ENCODE measurements around the gene S100A10.

Gene S100A10

DNA sequence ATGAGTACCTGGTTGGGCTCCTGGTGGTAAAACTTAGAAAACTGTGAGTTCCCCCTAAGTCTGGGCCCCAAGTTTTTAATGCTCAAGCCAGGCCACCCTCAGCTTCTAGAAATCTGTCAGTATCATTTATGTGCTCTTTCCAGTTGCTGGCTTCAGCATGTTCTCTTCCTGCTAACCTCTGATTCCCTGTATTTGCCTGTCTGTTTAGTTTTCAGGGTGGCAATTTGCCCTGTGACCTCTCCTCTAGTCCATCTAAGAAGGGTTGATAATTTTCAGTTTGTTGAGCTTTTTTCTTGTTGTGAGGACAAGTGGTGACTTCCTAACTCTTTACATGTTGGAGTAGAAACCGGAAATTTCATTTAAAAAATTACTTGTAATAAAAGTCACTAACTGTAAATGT is 16.0 kb upstream of the S100A10 start:
- FAIRE-seq: no peak

DNA sequence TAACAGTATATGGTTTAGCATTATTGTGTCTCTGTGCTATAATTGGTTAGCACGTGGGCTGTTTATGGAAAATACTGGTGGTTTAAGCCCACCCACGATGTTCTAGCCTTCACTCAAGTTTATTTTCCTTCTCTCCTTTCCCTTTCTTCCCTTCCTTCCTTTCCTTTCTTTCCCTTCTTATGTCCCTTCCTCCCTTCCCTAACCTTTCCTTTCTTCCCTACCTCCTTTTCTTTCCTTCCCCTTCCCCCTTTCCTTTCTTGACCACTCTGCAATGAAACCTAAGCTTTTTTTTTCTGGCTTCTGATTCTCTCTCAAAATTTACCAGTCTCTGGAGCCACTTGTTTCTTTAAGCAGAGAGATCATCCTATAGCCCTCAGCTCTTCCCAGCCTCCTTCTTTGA is 13.4 kb upstream of the S100A10 start:
- FAIRE-seq: no peak

- no peak for FAIRE-seq
Observed at GRCh38 chr1:152005360-152005912, 11.8 kb upstream of the S100A10 start.

- no peak for FAIRE-seq
Observed at GRCh38 chr1:152003846-152004442, 10.3 kb upstream of the S100A10 start.

- FAIRE-seq: no peak
Observed at GRCh38 chr1:152002960-152003359, 9.3 kb upstream of the S100A10 start.

DNA sequence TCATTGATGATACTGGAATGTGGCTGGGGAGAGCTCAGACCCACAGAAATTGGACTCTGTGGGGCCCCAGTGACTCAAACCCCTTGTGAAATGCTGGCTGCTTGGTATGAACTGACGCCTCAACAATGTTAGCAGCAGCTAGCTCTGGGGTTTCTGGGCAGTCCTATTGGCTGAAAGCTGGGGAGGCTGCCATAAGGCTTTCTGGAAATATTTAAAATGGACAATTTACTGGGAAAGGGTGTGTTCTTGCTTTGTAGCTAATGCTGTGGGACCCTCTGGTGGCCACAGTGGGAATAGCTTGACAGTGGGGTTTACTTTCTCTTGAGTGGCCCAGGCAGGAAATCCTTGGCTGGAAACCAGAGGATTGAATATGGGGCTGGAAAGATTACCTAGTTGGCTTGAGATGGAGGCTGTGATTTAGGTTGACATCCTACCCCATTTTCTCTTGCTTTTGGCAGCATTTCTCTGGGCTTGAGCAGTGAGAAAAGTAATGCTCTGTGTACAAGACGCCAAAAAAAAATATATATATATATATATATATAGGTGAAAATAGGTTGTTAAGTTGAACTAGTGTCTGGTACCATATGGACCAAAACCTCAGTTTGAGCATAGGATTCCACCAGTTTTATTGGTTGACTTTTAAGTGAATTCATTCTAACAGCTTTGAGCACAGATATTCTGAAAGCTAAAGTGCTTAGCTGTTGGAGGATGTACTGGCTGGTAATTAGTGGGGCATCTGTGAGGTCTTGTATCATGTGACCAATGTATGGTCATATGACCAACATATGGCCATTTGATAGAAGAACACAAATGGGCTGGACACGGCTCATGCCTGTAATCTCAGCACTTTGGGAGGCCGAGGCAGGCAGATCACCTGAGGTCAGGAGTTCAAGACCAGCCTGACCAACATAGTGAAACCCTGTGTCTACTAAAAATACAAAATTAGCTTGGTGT is 8.2 kb upstream of the S100A10 start:
- no peak for FAIRE-seq

GRCh38 chr1:152000964-152001630 is 7.4 kb upstream of the S100A10 start:
- FAIRE-seq: no peak

DNA sequence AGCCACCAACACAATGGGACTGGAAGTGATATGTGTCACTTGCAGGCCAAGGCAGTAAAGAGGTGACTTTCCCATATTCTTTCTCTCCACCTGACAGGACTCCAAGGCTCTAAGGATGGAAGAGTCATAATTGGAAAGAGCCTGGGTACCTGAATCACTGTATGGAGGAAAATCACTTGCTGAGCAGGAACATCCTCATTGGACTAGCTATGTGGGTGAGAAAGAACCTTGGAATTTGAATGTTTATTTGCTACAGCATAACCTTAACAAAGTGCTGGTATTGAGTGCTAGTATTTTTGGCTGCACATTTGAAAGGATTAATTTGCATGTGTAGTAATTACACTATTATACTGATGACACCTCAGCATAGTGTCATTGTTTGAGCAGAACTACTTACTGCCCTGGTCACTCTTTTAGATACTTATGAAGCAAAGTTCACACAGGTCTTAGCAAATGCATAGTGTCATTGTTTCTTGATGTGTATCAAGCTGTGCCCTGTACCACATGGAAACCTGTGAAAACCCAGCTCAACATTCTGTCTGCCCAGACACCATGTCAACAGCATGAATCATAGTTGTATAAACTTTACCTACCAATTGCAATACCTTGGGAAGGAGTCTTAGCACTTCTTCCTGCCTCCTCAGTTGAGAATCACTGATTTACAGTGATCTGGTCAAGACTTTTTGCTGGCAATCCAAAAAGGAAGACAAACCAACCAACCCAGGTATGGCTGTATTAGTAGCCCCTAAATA is 5.1 kb upstream of the S100A10 start:
- FAIRE-seq: no peak

DNA sequence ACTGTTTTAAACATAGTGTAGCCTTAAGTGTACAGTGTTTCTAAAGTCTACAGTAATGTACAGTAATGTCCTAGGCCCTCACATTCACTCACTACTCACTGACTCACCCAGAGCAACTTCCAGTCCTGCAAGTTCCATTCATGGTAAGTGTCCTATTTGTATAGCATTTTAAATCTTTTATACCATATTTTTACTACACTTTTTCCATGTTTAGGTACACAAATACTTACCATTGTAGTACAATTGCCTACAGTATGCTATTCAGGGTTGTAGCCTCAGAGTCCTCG is 3.6 kb upstream of the S100A10 start:
- no peak for FAIRE-seq

GRCh38 chr1:151995774-151996173 is 2.1 kb upstream of the S100A10 start:
- FAIRE-seq: no peak

DNA sequence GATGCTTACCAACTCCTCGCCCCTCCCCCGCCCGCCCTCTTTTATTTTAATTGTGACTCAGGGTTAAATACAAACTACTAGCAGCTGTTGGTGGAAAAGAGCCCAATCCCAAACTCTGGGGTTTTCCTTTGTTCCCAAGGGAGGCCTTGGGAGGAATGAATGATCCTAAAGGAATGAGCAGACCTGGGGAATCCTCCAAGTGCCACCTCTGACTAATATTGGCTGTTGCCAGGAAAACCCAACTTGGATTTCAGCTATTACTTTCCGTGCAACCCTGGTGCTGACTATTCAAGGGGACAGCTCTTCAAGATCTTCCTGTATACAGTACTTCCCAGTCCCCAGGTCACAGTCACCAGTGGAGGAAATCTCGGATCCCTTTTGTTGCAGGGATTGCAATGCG is 1.3 kb upstream of the S100A10 start:
- FAIRE-seq: no peak

DNA sequence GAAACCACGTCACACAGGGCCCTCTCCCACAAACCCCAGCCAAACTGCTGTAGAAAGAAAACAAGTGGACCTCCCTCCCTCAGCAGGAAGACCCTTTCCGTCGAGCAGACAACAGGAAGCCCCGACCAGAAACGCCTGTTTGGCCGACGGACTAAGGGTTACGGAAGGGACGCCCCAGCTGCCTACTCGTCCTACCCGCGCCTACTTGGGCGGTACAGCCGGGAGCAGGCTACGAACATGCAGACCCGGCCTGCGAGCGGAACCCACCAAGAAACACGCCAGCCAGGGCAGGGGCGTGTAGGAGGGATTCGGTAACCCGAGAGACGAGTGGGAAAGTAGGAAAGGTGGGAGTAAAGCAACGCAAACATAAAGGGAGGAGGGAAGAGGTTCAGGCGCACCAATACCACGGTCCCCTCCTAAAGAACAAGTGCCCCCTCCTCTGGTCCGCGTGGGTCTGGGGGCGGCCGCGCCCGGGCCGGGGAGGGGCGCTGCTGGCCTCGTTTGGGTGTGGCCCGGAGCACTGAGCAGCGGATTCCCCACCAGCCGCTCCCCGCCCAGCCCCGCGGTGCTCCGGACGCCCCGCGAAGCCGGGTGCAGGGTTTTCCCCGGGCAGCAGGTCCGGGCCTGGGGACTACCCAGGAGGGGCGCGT is 450 bp downstream of the S100A10 start:
- no peak for FAIRE-seq

DNA sequence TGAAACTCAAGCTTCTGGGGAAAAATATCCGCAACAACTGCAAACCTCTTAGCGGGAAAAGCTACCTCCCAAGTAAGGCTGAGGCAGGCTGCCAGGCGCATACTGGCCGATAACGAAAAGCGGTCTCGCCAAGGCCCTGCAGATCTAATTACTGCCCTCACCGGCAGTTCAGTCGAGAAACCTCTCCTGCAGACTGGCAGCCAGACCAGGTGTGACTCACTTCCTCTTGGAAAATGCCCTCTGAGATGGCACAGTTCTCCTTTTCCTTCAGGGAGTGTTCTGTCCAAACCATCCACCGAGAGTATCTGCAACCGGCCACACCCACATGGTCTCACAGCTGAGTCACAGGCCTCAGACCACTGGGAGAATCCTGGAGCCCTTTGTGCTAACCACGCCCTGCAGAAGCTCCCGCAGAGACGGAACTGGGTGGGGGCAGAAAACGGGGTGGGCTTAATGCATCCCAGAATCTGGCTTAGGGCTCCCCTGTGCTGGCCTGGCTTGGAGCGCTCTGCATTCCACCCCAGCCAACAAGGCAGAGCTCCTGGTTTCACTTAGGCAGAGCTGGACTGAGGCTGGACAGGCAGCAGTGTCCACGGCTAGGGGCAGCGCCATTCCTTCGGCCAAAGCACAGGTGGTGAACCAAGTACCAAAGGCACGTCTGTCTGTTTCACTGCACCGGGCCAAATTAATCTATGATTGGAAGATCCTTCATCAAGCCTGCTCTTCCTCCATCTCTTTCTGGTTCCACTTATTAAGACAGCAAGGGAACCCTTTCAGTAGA is 1.2 kb downstream of the S100A10 start:
- no peak for FAIRE-seq

GRCh38 chr1:151991663-151992302 is 1.9 kb downstream of the S100A10 start:
- FAIRE-seq: no peak

DNA sequence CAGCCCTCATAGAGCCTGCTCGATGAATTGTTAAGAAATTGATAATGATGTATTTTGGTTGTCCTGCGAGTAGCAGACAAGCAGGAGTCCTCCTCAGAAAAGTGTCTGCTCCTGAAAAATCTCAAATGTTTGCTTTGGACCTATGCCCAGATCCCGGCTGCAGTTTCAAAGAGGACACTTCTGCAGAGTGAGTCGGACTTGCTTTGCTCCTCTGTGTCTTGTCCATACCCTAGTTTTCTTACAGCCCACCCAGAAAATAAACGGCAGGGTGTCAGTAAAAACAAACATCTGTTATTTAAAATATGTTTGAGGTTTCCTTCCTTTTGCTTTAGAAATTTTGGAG is 2.8 kb downstream of the S100A10 start:
- no peak for FAIRE-seq

GRCh38 chr1:151990058-151990855 is 3.4 kb downstream of the S100A10 start:
- FAIRE-seq: no peak

GRCh38 chr1:151989211-151989862 is 4.3 kb downstream of the S100A10 start:
- FAIRE-seq: no peak

DNA sequence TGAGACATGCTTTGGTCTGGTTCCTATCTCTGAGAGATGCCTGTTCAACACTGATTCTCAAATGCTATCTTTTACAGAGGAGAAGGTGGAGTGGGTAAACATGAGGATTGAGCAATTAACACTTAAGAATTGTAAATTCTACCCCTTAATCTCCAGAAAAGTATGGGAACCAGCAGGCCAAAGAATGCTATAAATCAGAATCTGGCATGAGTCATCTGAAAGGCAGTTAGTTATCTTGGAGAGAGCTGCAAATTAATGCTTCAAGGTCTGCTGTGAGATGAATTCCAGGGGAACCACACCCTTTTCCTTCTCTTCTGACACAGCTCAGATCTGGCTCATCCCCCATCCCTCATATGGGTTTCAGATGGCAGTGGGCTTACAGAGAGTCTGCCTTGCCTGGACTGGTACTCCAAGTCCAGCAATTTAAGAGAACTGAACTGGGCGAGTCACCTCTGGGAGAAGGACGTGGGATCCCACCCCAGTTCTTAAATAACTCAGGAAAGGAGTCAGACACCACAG is 5.2 kb downstream of the S100A10 start:
- no peak for FAIRE-seq

DNA sequence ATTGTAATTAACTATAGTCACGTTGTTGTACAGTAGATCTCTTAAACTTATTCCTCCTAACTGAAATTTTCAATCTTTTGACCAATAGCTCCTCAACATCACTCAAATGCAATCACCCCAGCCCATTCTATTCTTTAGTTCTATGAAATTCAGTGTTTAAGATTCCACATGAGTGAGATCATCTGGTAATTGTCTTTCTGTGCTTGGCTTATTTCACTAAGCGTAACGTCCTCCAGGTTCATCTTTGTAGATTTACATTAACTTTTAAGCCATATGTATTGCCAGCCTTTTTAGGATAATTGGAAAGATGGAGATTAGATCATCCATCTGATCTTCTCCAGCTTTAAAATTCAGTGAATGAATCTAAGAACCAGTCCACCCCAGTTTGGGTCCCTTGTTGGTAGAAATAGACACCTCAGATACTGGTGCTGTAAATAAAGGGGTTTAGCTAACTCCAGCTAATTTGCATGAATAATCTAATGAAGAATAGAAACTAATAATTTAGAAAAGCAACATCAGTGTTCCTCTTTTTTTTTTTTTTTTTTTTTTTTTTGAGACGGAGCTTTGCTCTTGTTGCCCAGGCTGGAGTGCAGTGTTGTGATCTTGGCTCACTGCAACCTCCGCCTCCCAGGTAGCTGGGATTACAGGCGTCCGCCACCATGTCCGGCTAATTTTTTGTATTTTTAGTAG is 7.0 kb downstream of the S100A10 start:
- FAIRE-seq: no peak
